Dermis lymphatic vessel endothelial cell (primary cell): Measurements from ENCODE around the gene LSM10. TPM values are rescaled to one million over a fixed set of nuclear protein-coding genes. Genes with fewer than 3 reads are reported as not detected.

Source experiments
- total RNA-seq: library from RNA; depleted of rRNA; stranded (reverse); fragments of >200 nt; gene quantifications from 2 replicates; pipeline ENCODE4 v1.2.1, GENCODE V29; 2014

The LSM10 gene
- 6.9 and 7.6 TPM in 2 replicates for total RNA-seq

GRCh38 chr1:36397378-36398230 is at the start of gene LSM10:
Gene LSM10 (minus strand): TSS chr1:36397908. CDS start chr1:36394129, 3,779 bp downstream.

DNA sequence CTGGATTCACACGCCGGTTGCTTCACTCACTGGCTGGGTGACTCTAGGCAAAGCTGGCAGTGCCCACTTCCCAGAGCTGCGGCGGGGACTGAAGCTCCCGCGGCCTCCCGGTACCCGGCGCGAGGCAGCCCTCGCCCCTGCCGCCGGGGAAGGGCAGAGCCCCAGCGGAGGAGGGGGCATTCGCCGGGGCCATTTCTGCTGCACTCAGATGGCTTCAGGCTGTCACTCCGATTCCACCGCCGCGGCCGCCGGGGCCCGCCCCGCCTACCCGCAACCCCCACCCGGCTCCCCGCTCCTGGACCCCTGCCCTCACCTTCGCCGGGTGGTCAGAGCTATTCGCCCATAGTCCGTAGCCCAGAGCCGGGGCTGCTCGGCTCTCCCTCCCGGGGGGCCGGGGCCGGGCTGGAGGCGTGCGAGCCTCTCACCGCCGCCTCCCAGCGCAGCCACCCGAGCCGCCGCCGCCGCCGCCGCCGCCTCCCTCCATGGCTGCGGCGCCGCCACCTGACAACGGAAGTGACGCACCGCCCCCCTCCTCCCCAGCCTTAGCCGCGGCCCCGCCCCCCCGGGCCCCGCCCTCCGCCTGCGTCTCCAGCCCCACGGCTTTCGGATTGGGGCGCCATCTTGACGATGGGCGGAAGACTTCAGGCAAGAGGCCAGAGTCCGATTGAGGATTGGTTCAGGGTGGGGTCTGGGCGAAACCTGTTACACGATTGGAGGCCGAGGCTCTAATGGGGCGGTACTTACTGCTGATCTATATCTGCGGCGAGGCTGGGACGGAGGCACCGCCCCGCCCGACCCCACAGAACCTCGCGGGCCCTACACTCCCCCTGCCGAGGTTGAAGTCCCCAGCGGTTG is 12.1 kb downstream of the LSM10 start, which contains the start of gene STK40:
STK40 (minus strand) TSS at position 515 of the 855 bp plus-strand sequence. CDS start 24,592 bp downstream, outside the sequence.

Other genes with a start within 250 kb of the LSM10 start
- 66.6 and 85.8 TPM in 2 replicates for gene TRAPPC3, start 248.4 kb downstream of the LSM10 start, total RNA-seq
- 38.0 and 38.4 TPM in 2 replicates for gene MAP7D1, start 241.7 kb downstream of the LSM10 start, total RNA-seq
- 124 and 137 TPM in 2 replicates for gene THRAP3, start 173.5 kb downstream of the LSM10 start, total RNA-seq
- gene SH3D21, start 91.5 kb downstream of the LSM10 start, total RNA-seq = 0.65 and 0.77 TPM in 2 replicates
- 89.6 and 91.5 TPM in 2 replicates for gene EVA1B, start 74.3 kb downstream of the LSM10 start, total RNA-seq
- 19.4 and 19.8 TPM in 2 replicates for gene STK40, start 12.0 kb downstream of the LSM10 start, total RNA-seq
- gene OSCP1, start 52.5 kb upstream of the LSM10 start, total RNA-seq = 3.6 and 5.0 TPM in 2 replicates
- 64.4 and 65.7 TPM in 2 replicates for gene MRPS15, start 66.5 kb upstream of the LSM10 start, total RNA-seq
- gene CSF3R, start 85.0 kb upstream of the LSM10 start, total RNA-seq = not detected in 2 replicates